Upper lobe of left lung (tissue), 6 donors: ENCODE measurements around the gene USP2. TPM values are rescaled to one million over a fixed set of nuclear protein-coding genes. Genes with fewer than 3 reads are reported as not detected.

Source experiments
- ATAC-seq, 2 donors: fragments of 200-7000 bp; cut with Tn5 transposase; one replicate each; pipeline ENCODE4 v1.9.1; 2022; ENCODE audit warnings: mild to moderate bottlenecking in 2 of 2, moderate library complexity in 2 of 2; ENCODE audit not compliant: low FRiP score in 2 of 2
- DNase-seq, 2 donors: peaks; one replicate each; pipeline ENCODE4 v3.0.0-alpha.2; 2019 to 2020
- H3K27ac ChIP-seq, 4 donors: fragments of 200-600 bp; sonication (generic); one replicate each; pipeline ENCODE4 v1.5.1; 2016 to 2019
- H3K27me3 ChIP-seq, 4 donors: fragments of 200-600 bp; sonication (generic); one replicate each; pipeline ENCODE4 v1.5.1; 2017 to 2019
- H3K36me3 ChIP-seq, 4 donors: fragments of 200-600 bp; sonication (generic); one replicate each; pipeline ENCODE4 v1.5.1; 2016 to 2019
- H3K4me1 ChIP-seq, 4 donors: fragments of 200-600 bp; sonication (generic); one replicate each; pipeline ENCODE4 v1.5.1; 2018 to 2019
- H3K4me3 ChIP-seq, 4 donors: fragments of 200-600 bp; sonication (generic); one replicate each; pipeline ENCODE4 v1.5.1; 2017 to 2019; ENCODE audit warnings: mild to moderate bottlenecking in 2 of 4, moderate library complexity in 1 of 4
- H3K9me3 ChIP-seq, 4 donors: fragments of 200-600 bp; sonication (generic); one replicate each; pipeline ENCODE4 v1.5.1; 2018 to 2019
- CTCF ChIP-seq, 6 experiments: fragments of 450-650 bp in 4 of 6; fragments of 200-600 bp in 2 of 6; sonication (generic) in 2 of 6; IDR thresholded peaks; one replicate each; pipeline ENCODE4 v1.5.1; 2016 to 2019; ENCODE audit warnings: antibody characterized with exemption in 6 of 6
- EP300 ChIP-seq, 4 donors: sonication (generic); formaldehyde crosslinking; IDR thresholded peaks; one replicate each; pipeline ENCODE4 v1.5.1; 2017; ENCODE audit warnings: antibody characterized with exemption in 4 of 4, control low read depth in 2 of 4
- POLR2A ChIP-seq, 4 donors: fragments of 450-650 bp; IDR thresholded peaks; one replicate each; pipeline ENCODE4 v1.5.1; 2016 to 2017; ENCODE audit warnings: antibody characterized with exemption in 4 of 4, mild to moderate bottlenecking in 2 of 4
- POLR2AphosphoS5 ChIP-seq, 2 donors: sonication (generic); formaldehyde crosslinking; IDR thresholded peaks; one replicate each; pipeline ENCODE4 v1.5.1; 2017; ENCODE audit warnings: antibody characterized with exemption in 2 of 2
- WGBS, 2 donors: methylation state at CpG; one replicate each; pipeline ENCODE4 v1.1.5; 2017 to 2018; 5-methylcytosine and 5-hydroxymethylcytosine counted together
- total RNA-seq, 6 donors: library from RNA; depleted of rRNA in 4 of 6; stranded (reverse); fragments of >200 nt in 4 of 6; gene quantifications; one replicate each; pipeline versions ENCODE4 v1.1.0 to v1.2.1, GENCODE V29; 2016 to 2021
- donor health status: DM: no; HTN: no; CAD: no; lungs with moderate emphysema.
- donor health status: DM: no; HTN: yes; CAD: no; lungs with severe emphysema.

USP2 gene
- total RNA-seq, 6 donors from 2014 or later: 1.7 to 5.0 (median 3.0) TPM

GRCh38 chr11:119309953-119310681 is 71.4 kb downstream of the USP2 start:
- ATAC-seq: no peak

GRCh38 chr11:119309411-119309810 is 72.1 kb downstream of the USP2 start:
- Histone ChIP-seq H3K27me3 (no peaks in the 10 kb centered on the region), H3K4me3 (no peak overlapping the region), H3K27ac (peak overlapping the region in 1 of 4 donors; percentile 20), H3K36me3 (peaks cover 0 to 74% (median 9%) of the 10 kb centered on the region in 4 donors), H3K4me1 (peaks cover 0 to 6% (median 0%) of the 10 kb centered on the region in 4 donors), H3K9me3 (no peaks in the 10 kb centered on the region)
- TF ChIP-seq POLR2A (IDR thresholded peaks at IDR 0.05) (no peak), CTCF (IDR thresholded peaks at IDR 0.05) (no peak), POLR2AphosphoS5 (IDR thresholded peaks at IDR 0.05) (no peak), EP300 (IDR thresholded peaks at IDR 0.05) (no peak)
- 89 to 94% methylated on average over 6 to 11 of the region's 11 CpGs for WGBS, 2 donors
- DNase-seq (peak in 1 of 2 donors; percentile 27), ATAC-seq (no peak)

More at GRCh38 chr11:119309953-119310681, 71.4 kb downstream of the USP2 start:
- peaks cover 0 to 3% (median under 1%) of the 10 kb centered on the region in 4 donors for H3K27me3 ChIP-seq
- H3K36me3 ChIP-seq: peaks cover 0 to 76% (median 9%) of the 10 kb centered on the region in 4 donors
- no peaks in the 10 kb centered on the region for H3K9me3 ChIP-seq
- H3K4me1 ChIP-seq: peaks cover under 1 to 10% (median 4%) of the 10 kb centered on the region in 4 donors
- no peak for TF ChIP-seq POLR2A (IDR thresholded peaks at IDR 0.05)
- no peak for TF ChIP-seq POLR2AphosphoS5 (IDR thresholded peaks at IDR 0.05)
- TF ChIP-seq CTCF (IDR thresholded peaks at IDR 0.05): no peak
- no peak for TF ChIP-seq EP300 (IDR thresholded peaks at IDR 0.05)
- DNase-seq: no peak
- WGBS, 2 donors: 79 to 81% methylated on average over 17 of the region's 17 CpGs
- H3K27ac ChIP-seq: peak overlapping the region in 2 of 4 donors; percentile 20 to 38
- H3K4me3 ChIP-seq: no peak overlapping the region

GRCh38 chr11:119307974-119308373 is 73.5 kb downstream of the USP2 start:
- ATAC-seq (no peak), DNase-seq (no peak)
- H3K36me3 ChIP-seq: peaks cover 0 to 76% (median 22%) of the 10 kb centered on the region in 4 donors
- H3K9me3 ChIP-seq: no peaks in the 10 kb centered on the region
- H3K4me1 ChIP-seq: peaks cover 0 to 6% (median 0%) of the 10 kb centered on the region in 4 donors
- H3K4me3 ChIP-seq: no peak overlapping the region
- no peak overlapping the region for H3K27ac ChIP-seq
- TF ChIP-seq POLR2A (IDR thresholded peaks at IDR 0.05) (no peak), POLR2AphosphoS5 (IDR thresholded peaks at IDR 0.05) (no peak), EP300 (IDR thresholded peaks at IDR 0.05) (no peak), CTCF (IDR thresholded peaks at IDR 0.05) (no peak)
- WGBS, 2 donors: 69 to 79% methylated on average over 5 of the region's 5 CpGs
- no peaks in the 10 kb centered on the region for H3K27me3 ChIP-seq

GRCh38 chr11:119307219-119307618 is 74.3 kb downstream of the USP2 start:
- no peaks in the 10 kb centered on the region for H3K9me3 ChIP-seq
- peaks cover 0 to 6% (median 0%) of the 10 kb centered on the region in 4 donors for H3K4me1 ChIP-seq
- H3K27me3 ChIP-seq: no peaks in the 10 kb centered on the region
- no peak for ATAC-seq
- WGBS, 2 donors: 88 to 100% methylated on average over 1 of the region's 1 CpG
- no peak for TF ChIP-seq POLR2A (IDR thresholded peaks at IDR 0.05)
- no peak for TF ChIP-seq EP300 (IDR thresholded peaks at IDR 0.05)
- no peak for TF ChIP-seq POLR2AphosphoS5 (IDR thresholded peaks at IDR 0.05)
- TF ChIP-seq CTCF (IDR thresholded peaks at IDR 0.05): no peak
- no peak for DNase-seq
- H3K4me3 ChIP-seq: no peak overlapping the region
- H3K27ac ChIP-seq: peak overlapping the region in 2 of 4 donors; percentile 7 to 15
- peaks cover 2 to 76% (median 30%) of the 10 kb centered on the region in 4 donors for H3K36me3 ChIP-seq
